ENCODE measurements around the gene GCNT2.
"Not testable (repeated sequence)": the region's sequence is repeated elsewhere in the genome, so short reads cannot be mapped to it uniquely, and the experiment has no call there.

Gene GCNT2

DNA sequence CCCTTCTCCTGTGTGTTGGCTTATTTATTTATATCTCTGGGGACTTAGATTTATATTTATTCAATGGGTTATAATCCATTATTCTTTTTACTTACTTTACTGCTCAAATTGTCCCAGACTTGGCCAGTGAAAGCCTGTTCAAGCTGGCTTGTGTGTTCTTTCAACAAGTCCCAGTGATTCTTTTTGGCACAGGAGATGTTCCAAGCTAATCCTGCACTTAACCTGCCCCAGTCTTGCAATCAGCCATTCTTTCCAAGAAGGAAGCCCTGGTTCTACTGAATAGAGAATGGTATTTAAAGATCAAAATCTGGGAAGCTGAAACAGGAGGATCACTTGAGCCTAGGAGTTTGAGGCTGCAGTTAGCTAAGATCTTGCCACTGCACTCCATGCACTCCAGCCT is 26.7 kb downstream of the GCNT2 start:
- DNase-seq (ENCODE audit: low spot score): no peak

DNA sequence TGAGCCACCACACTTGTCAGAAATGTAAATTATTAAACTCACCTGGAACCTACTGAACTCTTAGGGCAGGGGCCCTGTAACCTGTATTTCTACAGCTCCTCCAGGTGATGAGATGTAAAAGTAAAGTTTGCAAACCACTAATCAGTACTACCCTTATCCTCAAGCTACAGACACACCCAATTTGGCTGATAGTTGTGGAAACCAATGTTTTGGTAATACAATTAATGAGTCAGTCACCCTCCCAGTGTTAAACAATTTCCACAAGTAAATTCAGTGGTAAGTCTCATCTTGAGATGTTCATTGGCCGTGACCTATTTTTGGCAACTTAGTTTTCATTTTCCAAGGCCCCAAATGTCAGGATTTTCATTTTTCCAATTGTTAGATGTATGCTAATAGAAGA is 29.6 kb downstream of the GCNT2 start:
- DNase-seq (ENCODE audit: low spot score): no peak

DNA sequence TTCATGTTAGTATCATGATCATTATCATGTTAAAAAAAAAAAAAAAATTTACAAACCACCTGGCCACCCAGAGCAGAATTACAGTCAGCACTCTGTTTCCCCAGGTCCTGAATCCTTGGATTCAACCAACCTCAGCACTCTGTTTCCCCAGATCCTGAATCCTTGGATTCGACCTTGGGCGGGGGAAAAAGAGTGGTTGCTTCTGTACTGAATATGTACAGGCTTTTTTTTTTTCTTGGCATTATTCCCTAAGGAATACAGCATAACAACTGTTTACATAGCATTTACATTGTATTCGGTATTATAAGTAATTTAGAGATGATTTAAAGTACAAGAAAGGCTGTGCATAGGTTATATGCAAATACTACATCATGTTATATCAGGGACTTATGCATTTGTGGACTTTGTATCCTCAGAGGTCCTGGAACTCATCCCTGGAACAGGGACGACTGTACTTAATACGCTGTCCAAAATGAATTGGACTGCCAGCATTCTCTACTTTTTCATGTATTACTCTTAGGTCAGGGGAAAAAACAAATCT is 31.2 kb downstream of the GCNT2 start:
- no peak for DNase-seq (ENCODE audit: low spot score)

DNA sequence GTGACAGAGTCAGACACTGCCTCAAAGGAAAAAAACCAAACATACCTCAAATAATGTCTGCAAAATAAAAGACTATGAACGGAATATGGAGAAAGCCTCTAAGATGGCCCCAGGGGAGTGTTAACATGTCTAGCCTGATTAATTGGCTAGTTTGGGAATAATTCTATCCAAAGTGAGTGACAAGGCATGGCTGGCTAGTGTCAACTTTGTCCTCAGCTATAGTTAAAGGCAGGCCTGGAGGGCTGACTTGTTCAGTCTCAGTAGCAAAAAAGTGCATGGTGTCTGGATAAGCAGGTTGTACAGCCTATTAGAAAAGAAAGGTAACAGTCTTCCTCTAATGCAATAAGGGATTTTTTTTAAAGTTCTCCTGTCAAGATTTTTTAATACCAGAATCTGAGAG is 32.7 kb downstream of the GCNT2 start:
- no peak for DNase-seq (ENCODE audit: low spot score)

DNA sequence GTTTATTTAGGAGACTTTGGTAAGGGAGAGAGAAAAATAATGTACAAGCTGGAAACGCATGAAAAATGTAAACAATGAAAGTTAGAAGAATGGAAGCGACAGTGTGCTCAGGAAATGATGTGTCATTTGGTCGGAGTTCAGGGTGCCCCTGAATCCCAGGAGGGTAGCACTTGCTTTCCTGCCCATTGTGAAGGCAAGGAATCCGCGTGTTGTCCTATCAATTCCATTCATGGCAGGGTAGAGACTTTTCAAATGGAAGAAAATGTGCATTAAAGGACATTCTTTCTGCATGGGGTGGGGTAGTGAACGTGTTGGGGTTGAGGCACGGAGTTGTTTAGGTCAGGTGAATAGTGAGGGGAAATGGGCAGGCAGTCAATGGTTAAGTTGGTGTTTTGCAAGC is 33.7 kb downstream of the GCNT2 start:
- no peak for DNase-seq (ENCODE audit: low spot score)

DNA sequence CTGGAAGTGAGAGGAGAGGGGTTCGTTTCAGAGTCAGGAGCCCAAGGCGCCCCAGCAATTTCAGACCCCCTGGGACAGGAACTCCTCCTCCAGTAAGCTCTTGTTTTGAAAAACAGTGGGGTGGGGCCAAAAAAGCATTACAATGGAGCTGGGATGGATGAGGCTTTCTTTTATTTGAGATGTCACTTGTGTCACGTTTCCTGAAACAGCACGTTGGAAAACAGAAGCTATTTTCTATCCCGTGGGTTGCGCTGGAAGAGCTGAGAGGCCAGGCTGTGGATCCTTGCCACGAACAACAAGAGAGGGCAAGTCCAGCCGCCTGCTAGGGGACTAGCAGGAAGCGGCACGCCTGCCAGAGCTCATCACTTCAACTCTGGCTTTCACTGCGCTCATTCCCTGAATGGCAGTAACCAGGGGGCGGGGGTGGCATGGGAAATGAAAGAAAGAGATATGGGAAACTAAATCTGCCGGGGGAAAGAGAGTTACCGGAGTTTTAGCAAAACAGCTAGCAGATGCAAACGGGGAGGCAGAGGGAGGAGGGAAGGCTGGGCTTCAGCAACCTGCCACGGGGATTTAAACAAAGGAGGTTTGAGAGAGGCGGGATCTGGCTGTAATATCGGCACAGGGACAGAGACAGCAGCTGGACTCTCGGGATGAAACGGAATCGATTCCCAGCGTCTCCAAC is 34.6 kb downstream of the GCNT2 start:
- DNase-seq (ENCODE audit: low spot score): no peak

DNA sequence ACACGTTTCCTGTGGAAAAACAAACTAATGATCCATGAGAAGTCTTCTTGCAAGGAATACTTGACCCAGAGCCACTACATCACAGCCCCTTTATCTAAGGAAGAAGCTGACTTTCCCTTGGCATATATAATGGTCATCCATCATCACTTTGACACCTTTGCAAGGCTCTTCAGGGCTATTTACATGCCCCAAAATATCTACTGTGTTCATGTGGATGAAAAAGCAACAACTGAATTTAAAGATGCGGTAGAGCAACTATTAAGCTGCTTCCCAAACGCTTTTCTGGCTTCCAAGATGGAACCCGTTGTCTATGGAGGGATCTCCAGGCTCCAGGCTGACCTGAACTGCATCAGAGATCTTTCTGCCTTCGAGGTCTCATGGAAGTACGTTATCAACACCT is 35.4 kb downstream of the GCNT2 start:
- no peak for DNase-seq (ENCODE audit: low spot score)

DNA sequence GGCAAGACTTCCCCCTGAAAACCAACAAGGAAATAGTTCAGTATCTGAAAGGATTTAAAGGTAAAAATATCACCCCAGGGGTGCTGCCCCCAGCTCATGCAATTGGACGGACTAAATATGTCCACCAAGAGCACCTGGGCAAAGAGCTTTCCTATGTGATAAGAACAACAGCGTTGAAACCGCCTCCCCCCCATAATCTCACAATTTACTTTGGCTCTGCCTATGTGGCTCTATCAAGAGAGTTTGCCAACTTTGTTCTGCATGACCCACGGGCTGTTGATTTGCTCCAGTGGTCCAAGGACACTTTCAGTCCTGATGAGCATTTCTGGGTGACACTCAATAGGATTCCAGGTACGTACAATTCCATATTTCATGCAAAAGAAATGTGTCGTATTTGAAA is 35.8 kb downstream of the GCNT2 start:
- no peak for DNase-seq (ENCODE audit: low spot score)

DNA sequence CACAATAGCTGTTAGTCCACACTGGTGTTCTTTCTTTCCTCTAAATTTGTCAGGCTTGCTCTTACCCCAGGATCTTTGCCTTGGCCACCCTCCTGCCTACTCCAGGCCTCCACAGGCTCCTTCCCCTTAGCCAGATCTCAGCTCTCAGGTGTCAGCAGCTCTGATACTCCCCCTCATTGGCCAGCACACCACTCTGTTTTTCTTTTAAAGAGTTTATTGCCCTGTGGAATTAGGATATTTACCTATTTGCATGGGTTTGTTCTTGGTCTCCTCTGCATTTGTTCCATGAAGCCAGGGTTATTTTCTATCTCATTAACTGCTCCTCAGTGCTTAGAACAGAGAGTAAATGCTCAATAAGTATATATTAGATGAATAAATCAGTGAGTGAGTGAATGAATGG is 36.8 kb downstream of the GCNT2 start:
- DNase-seq (ENCODE audit: low spot score): no peak

DNA sequence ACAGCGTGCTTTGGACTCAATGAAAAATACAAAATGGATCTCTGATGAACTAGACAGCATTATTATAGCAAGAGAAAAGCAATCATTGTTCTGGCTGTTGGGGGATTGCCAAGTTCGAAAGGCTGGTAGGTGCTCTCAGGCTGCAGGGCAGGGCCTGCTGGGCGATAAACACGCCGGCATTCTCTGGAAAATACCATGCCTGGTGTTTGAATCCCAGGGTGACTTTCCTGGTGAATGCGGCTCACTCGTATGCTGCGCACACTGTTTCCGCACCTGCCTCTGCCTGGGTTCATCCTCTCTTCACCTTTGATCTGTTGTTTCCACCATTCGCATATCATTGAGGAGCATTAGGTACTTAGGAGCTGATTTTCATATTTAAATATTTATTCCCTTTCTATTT is 37.4 kb downstream of the GCNT2 start:
- DNase-seq (ENCODE audit: low spot score): no peak

DNA sequence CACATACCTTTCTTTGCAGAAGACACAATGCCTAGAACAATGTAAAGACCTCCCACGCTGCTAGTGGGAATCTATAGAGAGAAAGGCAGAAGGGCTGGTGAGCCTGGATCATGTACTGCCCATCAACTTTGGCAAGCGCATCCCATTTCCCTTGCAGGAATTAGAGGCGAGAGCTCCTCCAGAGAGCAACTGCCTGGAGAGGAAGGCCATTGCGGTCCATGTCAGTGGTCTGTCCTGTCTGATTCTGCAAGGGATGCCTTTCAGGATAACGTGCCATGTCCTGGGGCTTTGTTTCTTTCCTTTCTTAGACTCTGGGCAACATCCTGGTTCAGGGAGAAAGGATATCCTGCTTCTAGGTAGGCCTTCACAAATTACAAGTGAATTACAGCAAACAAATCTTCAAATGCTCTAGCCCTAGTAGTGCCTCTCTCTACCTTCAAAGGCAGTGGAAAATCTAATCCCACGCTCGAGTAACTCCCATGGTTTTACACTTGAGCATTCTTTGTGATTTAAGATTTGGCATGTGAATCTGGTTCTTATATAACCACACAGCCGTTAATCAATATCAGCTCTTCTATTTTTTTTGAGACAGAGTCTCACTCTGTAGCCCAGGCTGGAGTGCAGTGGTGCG is 38.5 kb downstream of the GCNT2 start:
- DNase-seq (ENCODE audit: low spot score): no peak

DNA sequence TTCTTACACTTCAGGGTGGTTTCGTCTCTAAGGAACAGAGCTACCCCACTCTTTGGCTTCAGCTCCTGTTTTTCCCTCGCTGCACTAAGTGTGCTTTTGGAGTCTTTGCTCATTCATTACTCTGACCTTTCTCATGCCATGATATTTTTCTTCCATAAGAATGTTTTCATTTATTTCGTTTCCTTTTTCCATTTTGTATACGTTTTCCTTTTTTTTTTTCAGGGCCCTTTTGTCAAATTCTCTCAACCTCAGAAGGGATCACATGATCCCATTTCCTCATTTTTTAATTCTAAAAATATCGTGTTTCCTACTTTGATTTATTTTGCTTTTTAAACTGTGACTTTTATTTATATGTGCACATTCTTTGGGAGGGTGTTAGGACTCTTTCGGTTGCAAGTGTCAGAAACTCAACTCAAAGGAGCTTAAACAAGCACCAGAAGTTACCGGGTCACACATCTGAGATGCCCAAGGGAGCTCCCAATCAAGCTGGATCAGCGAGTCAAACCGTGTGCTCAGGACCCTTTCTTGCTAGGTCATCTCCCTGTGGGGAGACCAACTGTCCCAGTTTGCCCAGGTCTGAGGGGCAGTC is 40.6 kb downstream of the GCNT2 start:
- no peak for DNase-seq (ENCODE audit: low spot score)

DNA sequence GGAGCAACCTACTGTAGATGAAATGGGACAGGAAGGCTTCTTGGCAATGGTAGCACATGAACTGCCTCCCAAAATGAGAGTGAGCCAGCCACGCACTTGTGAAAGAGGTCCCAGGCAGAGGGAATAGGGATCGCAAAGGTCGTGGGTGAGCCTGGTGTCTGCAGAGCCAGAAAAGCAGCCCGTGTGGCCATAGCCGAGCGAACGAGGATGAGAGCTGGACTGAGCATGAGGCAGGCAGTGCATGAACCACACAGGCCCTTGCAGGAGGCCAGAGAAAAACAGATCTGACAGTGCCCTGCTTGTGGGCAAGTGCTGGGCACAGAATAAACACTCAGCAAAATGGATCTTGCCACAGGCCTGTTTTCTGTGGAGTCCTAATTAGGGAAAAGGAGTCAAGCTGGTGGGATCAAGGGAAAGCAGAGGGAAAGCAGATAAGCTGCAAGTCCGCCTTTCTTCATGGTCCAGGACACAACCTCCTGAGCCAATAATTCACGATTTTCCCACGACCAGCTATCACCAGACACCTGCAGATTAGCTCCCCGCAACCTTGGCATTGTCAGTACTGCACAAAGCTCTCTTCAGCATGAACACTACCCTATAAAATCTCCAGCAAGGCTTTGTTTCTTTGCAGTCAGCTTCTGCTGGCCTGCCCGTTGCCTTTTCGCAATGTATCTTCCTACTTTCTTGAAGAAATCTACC is 44.0 kb downstream of the GCNT2 start:
- DNase-seq (ENCODE audit: low spot score): no peak

DNA sequence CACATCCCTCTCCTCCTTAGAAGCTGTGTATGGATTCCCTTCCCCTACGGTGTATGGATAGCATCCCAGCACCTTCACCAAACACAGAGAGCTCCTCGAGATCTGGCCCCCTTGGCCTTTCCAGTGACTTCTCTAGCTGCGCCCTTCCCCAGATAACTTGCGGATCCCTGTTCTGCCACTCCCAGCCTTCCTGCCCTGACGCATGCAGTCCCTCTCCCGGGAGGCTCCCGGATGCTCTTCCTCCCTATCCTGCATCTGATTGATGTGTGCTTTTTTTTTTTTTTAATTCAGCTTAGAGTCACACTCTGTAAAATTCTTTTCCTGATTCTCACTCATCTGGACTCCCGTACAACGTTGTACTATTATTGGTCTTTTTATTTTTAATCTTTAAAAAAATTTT is 44.8 kb downstream of the GCNT2 start:
- DNase-seq (ENCODE audit: low spot score): no peak

DNA sequence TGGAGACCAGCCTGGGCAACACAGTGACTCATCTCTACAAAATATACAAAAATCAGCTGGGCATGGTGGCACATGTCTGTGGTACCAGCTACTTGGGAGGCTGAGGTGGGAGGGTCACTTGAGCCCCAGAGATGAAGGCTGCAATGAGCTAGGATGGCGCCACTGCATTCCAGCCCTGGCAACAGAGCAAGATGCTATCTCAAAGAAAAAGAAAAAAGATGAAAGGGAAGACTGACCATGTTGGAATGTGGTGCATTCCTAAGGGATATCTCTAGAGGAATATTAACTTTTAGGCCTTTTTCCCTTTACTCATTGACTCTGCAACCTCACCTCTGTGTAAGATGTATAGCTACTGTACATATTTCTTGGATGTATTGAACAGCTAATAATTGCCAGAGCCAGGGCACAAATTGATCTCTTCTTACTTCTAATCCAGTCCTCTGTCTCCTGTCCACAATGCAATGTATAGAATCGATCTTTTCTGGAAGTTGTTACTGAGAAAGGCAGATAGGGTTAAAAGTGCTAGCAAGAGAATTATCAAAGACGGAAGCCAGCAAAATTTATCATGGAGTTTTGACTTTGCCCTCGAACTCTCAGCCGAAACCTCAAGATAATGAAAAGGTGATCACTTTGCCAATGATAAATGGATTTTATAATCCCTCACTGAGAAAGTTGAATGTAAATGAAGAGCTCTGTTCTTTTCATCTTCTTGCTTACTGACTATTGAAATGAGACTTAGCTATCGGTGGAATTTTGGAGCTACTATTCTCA is 46.3 kb downstream of the GCNT2 start:
- no peak for DNase-seq (ENCODE audit: low spot score)

DNA sequence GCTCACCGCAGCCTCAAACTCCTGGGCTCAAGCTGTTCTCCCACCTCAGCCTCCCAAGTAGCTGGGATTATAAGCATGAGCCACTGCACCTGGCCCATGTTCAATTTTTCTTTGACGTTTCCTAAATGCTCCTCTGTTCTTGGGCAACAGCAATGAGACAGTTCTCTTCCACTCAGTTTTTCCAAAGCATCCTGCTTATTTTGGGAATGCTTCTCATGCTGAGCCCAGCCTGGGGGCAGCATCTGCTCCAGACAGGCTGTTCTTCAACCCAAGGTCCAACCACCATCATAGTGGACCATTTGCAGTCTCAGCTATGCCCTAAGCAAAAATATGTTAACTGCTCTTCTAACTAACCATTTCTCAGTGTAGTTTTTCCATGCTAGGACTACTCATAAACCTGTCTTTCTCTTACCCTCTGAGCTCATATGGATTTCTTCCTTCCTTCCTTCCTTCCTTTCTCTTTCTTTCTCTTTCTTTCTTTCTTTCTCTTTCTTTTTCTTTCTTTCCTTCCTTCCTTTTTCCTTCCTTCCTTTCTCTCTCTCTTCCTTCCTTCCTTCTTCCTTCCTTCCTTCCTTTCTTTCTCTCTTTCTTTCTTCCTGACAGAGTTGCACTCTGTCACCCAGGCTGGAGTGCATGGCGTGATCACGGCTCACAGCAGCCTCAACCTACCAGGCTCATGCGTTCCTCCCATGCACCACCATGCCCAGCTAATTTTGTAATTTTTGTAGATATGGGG is 48.4 kb downstream of the GCNT2 start:
- DNase-seq (ENCODE audit: low spot score): no peak

DNA sequence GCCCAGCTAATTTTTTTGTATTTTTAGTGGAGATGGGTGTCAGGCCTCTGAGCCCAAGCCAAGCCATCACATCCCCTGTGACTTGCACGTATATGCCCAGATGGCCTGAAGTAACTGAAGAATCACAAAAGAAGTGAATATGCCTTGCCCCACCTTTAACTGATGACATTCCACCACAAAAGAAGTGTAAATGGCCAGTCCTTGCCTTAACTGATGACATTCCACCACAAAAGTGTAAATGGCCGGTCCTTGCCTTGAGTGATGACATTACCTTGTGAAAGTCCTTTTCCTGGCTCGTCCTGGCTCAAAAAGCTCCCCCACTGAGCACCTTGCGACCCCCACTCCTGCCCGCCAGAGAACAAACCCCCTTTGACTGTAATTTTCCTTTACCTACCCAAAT is 54.4 kb downstream of the GCNT2 start:
- DNase-seq (ENCODE audit: low spot score): not testable (repeated sequence)

DNA sequence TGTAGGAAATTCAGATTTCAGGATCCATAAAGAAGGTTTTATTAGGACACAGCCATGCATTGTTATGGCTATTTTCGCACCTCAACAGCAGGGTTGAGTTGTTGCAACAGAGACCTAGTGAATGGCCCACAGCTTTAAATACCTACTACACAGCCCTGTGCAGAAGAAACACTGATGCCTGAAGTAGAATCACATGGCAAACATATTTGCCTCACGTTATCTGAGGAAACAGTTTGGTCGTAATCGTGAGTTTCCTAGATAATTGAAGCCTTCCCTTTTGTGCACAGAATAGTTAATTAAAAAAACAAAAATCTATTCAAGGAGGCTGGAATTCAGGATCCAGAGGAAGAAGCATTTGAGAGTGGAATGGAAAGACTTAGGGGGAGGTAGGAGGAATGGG is 55.1 kb downstream of the GCNT2 start:
- DNase-seq (ENCODE audit: low spot score): no peak

DNA sequence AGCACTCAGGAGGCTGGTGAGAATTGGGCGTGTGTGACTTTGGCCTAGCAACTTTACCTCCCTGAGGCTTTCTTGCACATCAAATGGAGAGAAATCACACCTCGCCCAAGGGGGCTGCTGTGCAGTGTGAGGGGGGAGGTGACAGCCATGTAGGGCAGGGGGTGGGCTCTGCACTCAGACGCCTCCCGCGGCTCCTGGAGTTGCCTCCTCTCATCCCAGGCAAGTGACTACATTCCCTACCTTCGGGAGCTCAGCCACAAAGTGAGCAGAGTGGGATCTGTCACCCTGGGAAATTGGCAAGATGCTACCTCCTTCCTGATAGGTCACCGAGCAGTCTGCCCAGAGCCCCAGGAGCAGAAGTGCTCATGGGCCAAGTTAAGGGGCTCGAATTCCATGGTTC is 56.0 kb downstream of the GCNT2 start:
- DNase-seq (ENCODE audit: low spot score): no peak

DNA sequence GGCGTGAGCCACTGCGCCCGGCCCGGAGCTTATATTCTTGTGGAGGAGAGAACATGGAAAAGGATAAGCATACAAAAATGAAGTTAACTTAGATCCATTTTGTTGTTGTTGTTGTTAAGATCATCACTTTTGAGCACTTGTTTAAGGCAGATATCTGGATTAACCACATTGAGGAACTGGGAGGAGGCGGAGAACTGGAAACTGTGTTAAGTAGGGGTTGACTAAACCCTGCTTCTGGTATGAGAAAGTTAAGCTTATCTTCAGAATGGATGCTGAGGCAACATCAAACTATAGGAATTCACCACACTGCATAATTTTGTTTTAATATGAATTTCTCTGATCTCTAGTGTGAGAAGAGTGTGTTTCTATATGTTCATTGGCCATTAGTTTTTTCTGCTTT is 57.6 kb downstream of the GCNT2 start:
- no peak for DNase-seq (ENCODE audit: low spot score)

DNA sequence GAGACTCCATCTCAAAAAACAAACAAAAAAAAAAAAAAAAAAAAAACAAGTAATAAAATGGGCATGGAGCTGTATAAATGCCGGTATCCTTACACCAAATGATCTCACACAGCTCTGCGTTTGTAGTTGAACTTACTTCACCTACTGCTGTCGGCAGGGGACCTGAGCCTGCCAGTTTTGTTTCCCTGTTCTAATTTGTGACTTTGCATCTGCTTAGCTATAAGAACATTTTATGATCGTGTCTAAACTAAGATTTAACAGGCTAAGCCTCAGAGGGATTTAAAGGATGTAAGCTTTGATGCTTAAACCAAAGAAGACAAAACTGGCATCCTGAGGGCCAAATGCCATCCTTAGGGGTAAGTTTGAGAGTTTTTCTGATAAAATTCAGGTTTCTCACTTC is 58.7 kb downstream of the GCNT2 start:
- no peak for DNase-seq (ENCODE audit: low spot score)

DNA sequence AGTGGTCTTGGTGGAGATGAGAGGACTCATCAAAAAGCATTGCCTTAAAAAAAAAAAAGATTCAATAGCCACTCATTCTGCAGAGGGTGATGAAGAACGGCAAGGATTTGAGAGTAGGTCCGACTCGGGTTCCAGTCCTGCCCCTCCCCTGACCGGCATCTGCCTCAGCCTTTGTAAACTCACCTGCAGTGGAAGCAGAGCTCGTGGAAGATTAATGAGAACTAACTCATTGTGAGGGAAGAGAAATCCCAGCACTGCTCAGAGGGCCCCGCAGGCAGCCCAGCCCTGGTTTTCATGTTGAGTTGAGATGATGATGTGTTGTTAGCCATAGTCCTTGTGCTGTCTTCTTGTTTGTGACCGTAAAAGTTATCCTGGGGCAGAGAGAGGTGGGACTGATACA is 59.4 kb downstream of the GCNT2 start:
- no peak for DNase-seq (ENCODE audit: low spot score)
